Measurements from ENCODE around the gene ZNF785.

GRCh38 chr16:30622455-30623032 is 37.0 kb upstream of the ZNF785 start:
- TF ChIP-seq CTCF (conservative IDR thresholded peaks at IDR 0.05; ENCODE audit: low read depth in 2 of 2) (no peak), REST (IDR thresholded peaks at IDR 0.05; ENCODE audit: unreplicated experiment) (no peak), EZH2phosphoT487 (IDR thresholded peaks at IDR 0.05; ENCODE audit: unreplicated experiment) (no peak), POLR2AphosphoS5 (IDR thresholded peaks at IDR 0.05; ENCODE audit: low read depth) (no peak), CREB1 (CRISPR knock-in tag; IDR thresholded peaks at IDR 0.05; ENCODE audit: low read depth) (no peak), NANOG (IDR thresholded peaks at IDR 0.05; ENCODE audit: borderline replicate concordance) (no peak), EZH2 (IDR thresholded peaks at IDR 0.05; ENCODE audit: low read depth, unreplicated experiment) (no peak), ETS1 (IDR thresholded peaks at IDR 0.05) (no peak)
